Esophagus (tissue), 2 donors: ENCODE data around the gene NUSAP1. TPM values are rescaled to one million over a fixed set of nuclear protein-coding genes. Genes with fewer than 3 reads are reported as not detected.
"Not testable (repeated sequence)": the region's sequence is repeated elsewhere in the genome, so short reads cannot be mapped to it uniquely, and the experiment has no call there.

Experiments used
- H3K27ac ChIP-seq, 2 donors: one replicate each; pipeline ENCODE4 v1.5.1; 2013; ENCODE audit warnings: low read depth in 2 of 2, mild to moderate bottlenecking in 2 of 2, inconsistent platforms in 1 of 2, low read length in 1 of 2, moderate library complexity in 1 of 2
- H3K27me3 ChIP-seq, 2 donors: one replicate each; pipeline ENCODE4 v1.6.1; 2013; ENCODE audit warnings: low read length in 2 of 2, control low read depth in 1 of 2, mild to moderate bottlenecking in 1 of 2; ENCODE audit not compliant: insufficient read depth in 2 of 2, control insufficient read depth in 1 of 2
- H3K36me3 ChIP-seq, 2 donors: one replicate each; pipeline ENCODE4 v1.6.1; 2013; ENCODE audit warnings: low read length in 1 of 2; ENCODE audit not compliant: control insufficient read depth in 2 of 2, insufficient read depth in 2 of 2
- H3K4me1 ChIP-seq, 2 donors: one replicate each; pipeline ENCODE4 v1.6.1; 2013; ENCODE audit warnings: low read length in 1 of 2; ENCODE audit not compliant: control insufficient read depth in 2 of 2, insufficient read depth in 2 of 2
- H3K4me3 ChIP-seq, 2 donors: one replicate each; pipeline ENCODE4 v1.5.1; 2013; ENCODE audit warnings: low read length in 2 of 2, mild to moderate bottlenecking in 2 of 2, low read depth in 1 of 2, moderate library complexity in 1 of 2
- H3K9me3 ChIP-seq, 2 donors: one replicate each; pipeline ENCODE4 v1.6.1; 2013; ENCODE audit warnings: mild to moderate bottlenecking in 2 of 2, low read depth in 1 of 2, low read length in 1 of 2, moderate library complexity in 1 of 2; ENCODE audit not compliant: control insufficient read depth in 2 of 2, insufficient read depth in 1 of 2
- WGBS, 2 donors: extraction: QIAGEN DNeasy Blood & Tissue Kit; methylation state at CpG; one replicate each; pipeline ENCODE4 v1.1.7; 2013; 5-methylcytosine and 5-hydroxymethylcytosine counted together
- polyA plus RNA-seq, 2 donors: library from polyadenylated mRNA; stranded (reverse); fragments of 200-250 nt; gene quantifications; one replicate each; pipeline ENCODE4 v1.2.3, GENCODE V29; 2013
- donor health status: healthy with polysubstance abuse.
- donor health status: Bipolar disorder and iron deficiency.

Gene NUSAP1
- 10 to 100 TPM; 16.6 to 28.0 TPM for polyA plus RNA-seq

- H3K36me3 ChIP-seq = no peaks in the 10 kb centered on the region
- WGBS, 2 donors = 0 to 1% methylated on average over 64 of the region's 64 CpGs
These were observed at the start of gene NUSAP1, which contains the start of gene OIP5 for GRCh38 chr15:41332194-41333025. Gene NUSAP1 (plus strand): TSS chr15:41332881. CDS start chr15:41332958, 77 bp downstream. Gene OIP5 (minus strand): TSS chr15:41332591. CDS start chr15:41332561, 30 bp downstream.

GRCh38 chr15:41282980-41283652, 49.6 kb upstream of the NUSAP1 start:
- peak overlapping the region; percentile 73 to 95 for H3K27ac ChIP-seq
- WGBS, 2 donors = 40% methylated on average over 19 of the region's 19 CpGs

More at GRCh38 chr15:41332194-41333025, at the start of gene NUSAP1, which contains the start of gene OIP5:
- Histone ChIP-seq H3K27me3 (no peaks in the 10 kb centered on the region), H3K9me3 (no peaks in the 10 kb centered on the region), H3K4me3 (peak within 1 kb of the TSS; percentile 64 to 82), H3K27ac (peak within 1 kb of the TSS; percentile 87 to 96), H3K4me1 (no peaks in the 10 kb centered on the region)

GRCh38 chr15:41283653-41284426, 48.8 kb upstream of the NUSAP1 start:
- H3K27me3 ChIP-seq = no peaks in the 10 kb centered on the region
- peak overlapping the region; percentile 95 to 98 for H3K27ac ChIP-seq
- peaks cover 0 to 3% of the 10 kb centered on the region in 2 donors for H3K4me1 ChIP-seq
- no peaks in the 10 kb centered on the region for H3K9me3 ChIP-seq
- H3K36me3 ChIP-seq = peaks cover 0 to 11% of the 10 kb centered on the region in 2 donors
- WGBS, 2 donors = 0% methylated on average over 57 to 61 of the region's 61 CpGs
- peak overlapping the region; percentile 92 to 96 for H3K4me3 ChIP-seq

More at GRCh38 chr15:41282980-41283652, 49.6 kb upstream of the NUSAP1 start:
- not testable (repeated sequence) for H3K9me3 ChIP-seq, H3K36me3 ChIP-seq, H3K4me1 ChIP-seq, H3K27me3 ChIP-seq
- peak overlapping the region in 1 of 2 donors; percentile 96 for H3K4me3 ChIP-seq

- Histone ChIP-seq H3K36me3 (peaks cover 0 to 12% of the 10 kb centered on the region in 2 donors), H3K9me3 (no peaks in the 10 kb centered on the region), H3K27me3 (no peaks in the 10 kb centered on the region), H3K4me3 (peak overlapping the region; percentile 92 to 96), H3K27ac (peak overlapping the region; percentile 95 to 98), H3K4me1 (peaks cover 0 to 3% of the 10 kb centered on the region in 2 donors)
- WGBS, 2 donors = 0 to 1% methylated on average over 20 of the region's 20 CpGs
These were observed 48.1 kb upstream of the NUSAP1 start for GRCh38 chr15:41284427-41285177.

GRCh38 chr15:41285285-41285684, 47.4 kb upstream of the NUSAP1 start:
- Histone ChIP-seq H3K36me3 (peaks cover 0 to 8% of the 10 kb centered on the region in 2 donors), H3K9me3 (no peaks in the 10 kb centered on the region), H3K4me1 (peaks cover 0 to 3% of the 10 kb centered on the region in 2 donors), H3K27me3 (no peaks in the 10 kb centered on the region), H3K4me3 (peak overlapping the region in 1 of 2 donors; percentile 96), H3K27ac (peak overlapping the region in 1 of 2 donors; percentile 41)
- 39 to 49% methylated on average over 7 of the region's 7 CpGs for WGBS, 2 donors

GRCh38 chr15:41286665-41287333, 45.9 kb upstream of the NUSAP1 start:
- H3K36me3 ChIP-seq = peaks cover 0 to 10% of the 10 kb centered on the region in 2 donors
- H3K4me1 ChIP-seq = peaks cover 0 to 3% of the 10 kb centered on the region in 2 donors
- H3K4me3 ChIP-seq = no peak overlapping the region
- H3K27ac ChIP-seq = no peak overlapping the region
- no peaks in the 10 kb centered on the region for H3K9me3 ChIP-seq
- no peaks in the 10 kb centered on the region for H3K27me3 ChIP-seq
- WGBS, 2 donors = 96 to 97% methylated on average over 6 of the region's 6 CpGs

- Histone ChIP-seq H3K4me1 (peaks cover 0 to 3% of the 10 kb centered on the region in 2 donors), H3K27me3 (no peaks in the 10 kb centered on the region), H3K9me3 (no peaks in the 10 kb centered on the region), H3K4me3 (no peak overlapping the region), H3K36me3 (peaks cover 0 to 10% of the 10 kb centered on the region in 2 donors), H3K27ac (no peak overlapping the region)
- WGBS, 2 donors = 84 to 88% methylated on average over 1 of the region's 1 CpG
These were observed 44.2 kb upstream of the NUSAP1 start for GRCh38 chr15:41288464-41288863.

GRCh38 chr15:41289953-41290352, 42.7 kb upstream of the NUSAP1 start:
- 78 to 84% methylated on average over 2 of the region's 2 CpGs for WGBS, 2 donors

More at GRCh38 chr15:41289953-41290352, 42.7 kb upstream of the NUSAP1 start:
- no peak overlapping the region for H3K27ac ChIP-seq
- H3K9me3 ChIP-seq = no peaks in the 10 kb centered on the region
- H3K4me1 ChIP-seq = peaks cover 0 to 3% of the 10 kb centered on the region in 2 donors
- peaks cover 0 to 10% of the 10 kb centered on the region in 2 donors for H3K36me3 ChIP-seq
- no peaks in the 10 kb centered on the region for H3K27me3 ChIP-seq
- H3K4me3 ChIP-seq = no peak overlapping the region
